LNCaP clone FGC (cell line): ENCODE results near the gene ELOVL5.

Experiments
- DNase-seq: peaks from one replicate; pipeline ENCODE4 v3.0.0-alpha.2; 2011; ENCODE audit warnings: low read depth
- H3K4me3 ChIP-seq: 2 replicates; pipeline ENCODE4 v1.5.1; 2011; ENCODE audit warnings: mild to moderate bottlenecking, low read depth, low read length, control low read depth
- TF ChIP-seq, protein P1 (sequence below): IDR thresholded peaks from 2 replicates; pipeline ENCODE4 v1.5.1; 2012; ENCODE audit warnings: mild to moderate bottlenecking; ENCODE audit not compliant: control insufficient read depth, insufficient read depth; ENCODE audit errors: extremely low read depth

The ELOVL5 gene

DNA sequence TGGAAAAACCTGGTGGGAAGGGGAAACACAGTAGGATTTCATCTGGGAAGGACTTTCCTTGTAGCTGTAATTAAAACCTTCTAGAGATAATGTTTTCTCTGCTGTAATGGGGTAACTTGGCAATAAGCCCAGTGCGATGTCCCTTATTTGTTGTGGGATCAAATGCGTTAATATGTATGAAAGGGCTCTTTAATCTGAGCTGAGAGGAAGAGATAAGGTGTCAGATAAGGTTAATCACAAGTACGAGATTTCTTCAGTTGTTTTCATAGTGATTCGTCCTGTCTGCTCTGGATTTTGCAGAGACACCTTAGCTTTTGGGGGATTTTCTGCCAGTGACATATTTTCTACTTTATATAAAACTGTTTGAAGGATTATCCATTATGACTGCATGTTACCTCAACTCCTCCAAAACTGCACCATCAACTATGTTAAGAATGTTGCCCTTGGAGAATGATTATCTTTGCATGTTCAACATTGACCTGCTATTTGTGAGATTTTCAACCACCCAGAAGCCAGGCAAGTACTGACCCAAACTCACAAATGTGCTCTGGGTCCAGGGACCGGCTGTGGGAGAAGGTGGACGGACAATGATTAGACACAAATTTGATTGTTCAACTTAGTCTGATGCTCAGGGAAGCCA, 21.2 kb upstream of the ELOVL5 start:
- no peak for DNase-seq
- H3K4me3 ChIP-seq: no peak overlapping the region
- TF ChIP-seq, protein P1, sequence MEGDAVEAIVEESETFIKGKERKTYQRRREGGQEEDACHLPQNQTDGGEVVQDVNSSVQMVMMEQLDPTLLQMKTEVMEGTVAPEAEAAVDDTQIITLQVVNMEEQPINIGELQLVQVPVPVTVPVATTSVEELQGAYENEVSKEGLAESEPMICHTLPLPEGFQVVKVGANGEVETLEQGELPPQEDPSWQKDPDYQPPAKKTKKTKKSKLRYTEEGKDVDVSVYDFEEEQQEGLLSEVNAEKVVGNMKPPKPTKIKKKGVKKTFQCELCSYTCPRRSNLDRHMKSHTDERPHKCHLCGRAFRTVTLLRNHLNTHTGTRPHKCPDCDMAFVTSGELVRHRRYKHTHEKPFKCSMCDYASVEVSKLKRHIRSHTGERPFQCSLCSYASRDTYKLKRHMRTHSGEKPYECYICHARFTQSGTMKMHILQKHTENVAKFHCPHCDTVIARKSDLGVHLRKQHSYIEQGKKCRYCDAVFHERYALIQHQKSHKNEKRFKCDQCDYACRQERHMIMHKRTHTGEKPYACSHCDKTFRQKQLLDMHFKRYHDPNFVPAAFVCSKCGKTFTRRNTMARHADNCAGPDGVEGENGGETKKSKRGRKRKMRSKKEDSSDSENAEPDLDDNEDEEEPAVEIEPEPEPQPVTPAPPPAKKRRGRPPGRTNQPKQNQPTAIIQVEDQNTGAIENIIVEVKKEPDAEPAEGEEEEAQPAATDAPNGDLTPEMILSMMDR: no peak

DNA sequence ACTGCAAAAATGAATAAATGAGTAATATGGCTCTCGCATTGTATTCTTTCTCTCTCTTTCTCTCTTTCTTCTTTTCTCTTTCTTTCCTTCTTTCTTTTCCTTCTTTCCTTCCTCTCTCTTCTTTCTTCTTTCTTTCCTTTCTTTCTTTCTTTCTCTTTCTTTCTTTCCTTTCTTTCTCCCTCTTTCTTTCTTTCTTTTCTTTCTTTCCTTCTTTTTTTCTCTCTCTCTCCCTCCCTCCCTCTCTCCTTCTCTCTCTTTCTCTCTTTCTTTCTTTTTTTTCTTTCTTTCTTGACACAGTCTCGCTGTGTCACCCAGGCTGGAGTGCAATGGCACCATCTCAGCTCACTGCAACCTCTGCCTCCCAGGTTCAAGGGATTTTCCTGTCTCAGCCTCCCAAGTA, 20.3 kb upstream of the ELOVL5 start:
- TF ChIP-seq, protein P1: no peak
- no peak for DNase-seq
- H3K4me3 ChIP-seq: no peak overlapping the region

DNA sequence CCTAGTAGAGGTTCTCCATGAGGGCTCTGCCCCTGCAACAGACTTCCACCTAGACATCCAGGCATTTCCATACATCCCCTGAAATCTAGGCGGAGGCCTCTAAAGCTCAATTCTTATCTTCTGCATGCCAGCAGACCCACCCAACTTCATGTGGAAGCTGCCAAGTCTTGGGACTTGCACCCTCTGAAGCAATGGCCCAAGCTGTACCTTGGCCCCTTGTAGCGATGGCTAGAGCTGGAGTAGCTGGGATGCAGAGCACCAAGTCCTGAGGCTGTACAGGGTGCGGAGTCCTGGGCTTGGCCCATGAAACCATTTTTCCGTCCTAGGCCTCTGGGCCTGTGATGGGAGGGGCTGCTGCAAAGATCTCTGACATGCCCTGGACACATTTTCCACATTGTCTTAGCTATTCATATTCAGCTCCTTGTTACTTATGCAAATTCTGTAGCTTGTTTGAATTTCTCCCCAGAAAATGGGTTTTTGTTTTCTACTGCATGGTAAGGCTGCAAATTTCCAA, 17.4 kb upstream of the ELOVL5 start:
- TF ChIP-seq, protein P1: no peak
- no peak for DNase-seq
- no peak overlapping the region for H3K4me3 ChIP-seq

DNA sequence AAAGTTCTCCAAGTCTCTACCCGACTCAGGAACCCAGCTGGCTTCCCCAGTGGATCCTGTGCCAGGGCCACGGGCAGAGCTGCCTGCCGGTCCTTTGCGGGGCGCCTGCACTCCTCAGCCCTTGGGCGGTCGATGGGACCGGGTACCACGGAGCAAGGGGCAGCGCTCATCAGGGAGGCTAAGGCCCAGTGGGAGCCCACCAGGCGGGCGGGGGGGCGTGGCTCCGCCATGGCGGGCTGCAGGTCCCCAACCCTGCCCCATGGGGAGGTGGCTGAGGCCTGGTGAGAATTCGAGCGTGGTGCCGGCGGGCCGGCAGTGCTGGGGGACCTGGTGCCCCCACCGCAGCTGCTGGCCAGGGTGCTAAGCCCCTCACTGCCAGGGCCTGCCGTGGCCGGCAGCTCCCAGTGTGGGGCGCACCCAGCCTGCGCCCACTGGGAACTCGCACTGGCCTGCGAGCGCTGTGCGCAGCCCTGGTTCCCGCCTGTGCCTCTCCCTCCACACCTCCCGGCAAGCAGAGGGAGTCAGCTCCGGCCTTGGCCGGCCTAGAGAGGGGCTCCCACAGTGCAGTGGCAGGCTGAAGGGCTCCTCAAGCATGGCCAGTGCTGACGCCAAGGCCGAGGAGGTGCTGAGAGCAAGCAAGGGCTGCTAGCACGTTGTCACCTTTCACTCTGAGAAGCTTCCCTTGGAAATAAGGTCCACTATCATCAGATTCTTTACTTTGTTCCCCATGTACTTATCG, 14.8 kb upstream of the ELOVL5 start:
- DNase-seq: no peak
- H3K4me3 ChIP-seq: no peak overlapping the region
- TF ChIP-seq, protein P1: no peak

DNA sequence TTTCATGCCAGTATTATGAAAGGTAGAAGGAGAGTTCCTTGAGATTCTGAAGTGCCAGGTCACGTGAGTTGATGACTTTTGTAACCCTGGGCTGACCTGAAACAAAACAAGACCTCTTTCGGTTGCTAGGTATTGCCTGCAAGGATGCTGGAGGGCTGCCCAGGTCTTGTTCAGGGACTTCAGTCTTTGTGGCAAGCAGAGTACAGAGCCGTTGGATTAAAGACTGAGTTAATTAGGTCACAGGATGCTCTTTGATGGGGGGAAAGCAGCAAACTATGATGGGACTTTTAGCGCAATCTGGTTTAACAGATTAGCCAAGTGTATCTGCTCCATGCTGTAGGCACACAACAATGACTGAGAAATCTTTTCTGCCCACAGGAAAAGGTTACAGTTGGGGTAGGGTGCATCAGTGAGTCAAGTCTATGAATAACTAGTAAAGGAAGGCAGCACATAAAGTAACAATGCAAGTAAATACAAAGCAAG, 12.8 kb upstream of the ELOVL5 start:
- no peak overlapping the region for H3K4me3 ChIP-seq
- TF ChIP-seq, protein P1: no peak
- DNase-seq: no peak

DNA sequence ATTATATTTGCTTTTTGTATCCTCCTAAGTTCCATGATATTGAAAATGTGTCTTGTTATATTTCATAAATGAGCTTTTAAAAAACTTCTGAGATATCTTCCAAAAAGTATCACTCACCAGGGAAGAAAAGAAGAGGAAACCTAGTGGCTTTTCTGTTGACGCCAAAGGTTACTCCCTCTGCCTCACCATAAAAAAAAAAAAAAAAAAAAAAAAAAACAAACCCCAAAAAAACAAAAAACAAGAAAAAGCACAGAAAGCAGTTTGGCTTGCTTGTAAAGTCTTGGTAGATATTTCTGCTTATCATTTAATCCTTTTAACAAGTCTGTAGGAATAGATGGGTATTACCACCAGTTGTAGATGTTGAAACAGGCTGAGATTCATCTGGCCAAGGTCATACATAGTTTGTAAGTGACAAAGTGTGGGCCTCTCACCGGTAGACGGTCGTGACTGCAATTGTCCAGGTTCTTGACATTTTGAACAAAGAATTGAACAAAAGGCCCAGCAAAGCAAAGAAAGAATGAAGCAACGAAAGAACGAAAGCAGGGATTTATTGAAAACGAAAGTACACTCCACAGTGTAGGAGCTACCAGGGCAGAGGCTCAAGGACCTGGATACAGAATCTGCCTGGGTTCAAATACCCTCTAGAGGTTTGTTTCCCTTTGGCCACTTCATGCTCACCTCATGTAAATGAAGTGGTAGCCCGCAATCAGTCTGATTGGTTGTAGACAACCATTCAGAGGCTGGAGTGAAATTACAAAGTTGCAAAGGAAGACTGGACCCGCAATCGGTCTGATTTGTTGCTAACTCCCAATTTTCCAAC, 11.6 kb upstream of the ELOVL5 start:
- H3K4me3 ChIP-seq: no peak overlapping the region
- TF ChIP-seq, protein P1: no peak
- no peak for DNase-seq
